Measurements from ENCODE around the gene UBL7.

- no peak for TF ChIP-seq CTCF (IDR thresholded peaks at IDR 0.05)
- no peak for TF ChIP-seq POLR2A (IDR thresholded peaks at IDR 0.05)
These were observed 45.0 kb upstream of the UBL7 start for GRCh38 chr15:74505837-74506514.
